ENCODE results near the gene BSN.
"Not testable (repeated sequence)": the region's sequence is repeated elsewhere in the genome, so short reads cannot be mapped to it uniquely, and the experiment has no call there.

DNA sequence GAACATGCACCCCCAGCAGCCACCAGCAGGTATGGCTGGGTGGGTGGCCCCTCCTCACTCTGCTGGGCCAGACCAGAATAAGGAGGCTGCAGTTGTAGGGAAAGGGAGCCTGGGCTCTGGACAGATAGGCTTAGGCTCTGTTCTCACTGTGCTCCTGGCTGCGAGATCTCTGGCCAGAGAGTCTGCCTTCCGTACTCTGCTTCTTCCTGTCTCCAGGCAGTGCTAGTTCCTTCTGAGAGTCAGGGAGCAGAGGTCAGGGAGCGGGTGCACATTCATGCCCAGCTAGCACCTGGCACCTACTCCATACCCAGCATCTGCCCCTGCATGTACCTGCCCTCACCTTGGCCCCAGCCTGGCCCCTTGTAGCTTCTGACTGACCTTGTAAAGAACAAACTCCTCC is 137.2 kb downstream of the BSN start:
- TF ChIP-seq, protein P1, sequence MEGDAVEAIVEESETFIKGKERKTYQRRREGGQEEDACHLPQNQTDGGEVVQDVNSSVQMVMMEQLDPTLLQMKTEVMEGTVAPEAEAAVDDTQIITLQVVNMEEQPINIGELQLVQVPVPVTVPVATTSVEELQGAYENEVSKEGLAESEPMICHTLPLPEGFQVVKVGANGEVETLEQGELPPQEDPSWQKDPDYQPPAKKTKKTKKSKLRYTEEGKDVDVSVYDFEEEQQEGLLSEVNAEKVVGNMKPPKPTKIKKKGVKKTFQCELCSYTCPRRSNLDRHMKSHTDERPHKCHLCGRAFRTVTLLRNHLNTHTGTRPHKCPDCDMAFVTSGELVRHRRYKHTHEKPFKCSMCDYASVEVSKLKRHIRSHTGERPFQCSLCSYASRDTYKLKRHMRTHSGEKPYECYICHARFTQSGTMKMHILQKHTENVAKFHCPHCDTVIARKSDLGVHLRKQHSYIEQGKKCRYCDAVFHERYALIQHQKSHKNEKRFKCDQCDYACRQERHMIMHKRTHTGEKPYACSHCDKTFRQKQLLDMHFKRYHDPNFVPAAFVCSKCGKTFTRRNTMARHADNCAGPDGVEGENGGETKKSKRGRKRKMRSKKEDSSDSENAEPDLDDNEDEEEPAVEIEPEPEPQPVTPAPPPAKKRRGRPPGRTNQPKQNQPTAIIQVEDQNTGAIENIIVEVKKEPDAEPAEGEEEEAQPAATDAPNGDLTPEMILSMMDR (IDR thresholded peaks at IDR 0.05; ENCODE audit: extremely low read depth in 1 of 2, insufficient read depth in 1 of 2, low read depth in 1 of 2, low read length in 2 of 2): not testable (repeated sequence)
- TF ChIP-seq POLR2AphosphoS5 (IDR thresholded peaks at IDR 0.05; ENCODE audit: insufficient read depth, low read depth, low read length); MYC (IDR thresholded peaks at IDR 0.05; ENCODE audit: low read depth, low read length); EZH2 (IDR thresholded peaks at IDR 0.05; ENCODE audit: borderline replicate concordance, low read depth, low read length, severe bottlenecking); JUN (IDR thresholded peaks at IDR 0.05; ENCODE audit: borderline replicate concordance, insufficient read depth, insufficient read length, low read depth); GATA2 (IDR thresholded peaks at IDR 0.05; ENCODE audit: insufficient read depth, insufficient read length, low read depth, low read length); POLR2A (IDR thresholded peaks at IDR 0.05; ENCODE audit: low read depth, low read length): not testable (repeated sequence)
- TF ChIP-seq, protein P2, sequence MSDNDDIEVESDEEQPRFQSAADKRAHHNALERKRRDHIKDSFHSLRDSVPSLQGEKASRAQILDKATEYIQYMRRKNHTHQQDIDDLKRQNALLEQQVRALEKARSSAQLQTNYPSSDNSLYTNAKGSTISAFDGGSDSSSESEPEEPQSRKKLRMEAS (IDR thresholded peaks at IDR 0.05; ENCODE audit: insufficient read depth, insufficient read length): not testable (repeated sequence)

Data from endothelial cell of umbilical vein (primary cell).